Esophagus squamous epithelium (tissue), 5 donors: ENCODE measurements around the gene PRKG1. TPM values are rescaled to one million over a fixed set of nuclear protein-coding genes. Genes with fewer than 3 reads are reported as not detected.

Source experiments
- DNase-seq: peaks from one replicate; lab custom pipeline; 2025; lab: John Stamatoyannopoulos, UW
- H3K27ac ChIP-seq, 4 donors: fragments of 200-600 bp; sonication (generic); one replicate each; pipeline ENCODE4 v1.5.1; 2016 to 2019; ENCODE audit warnings: mild to moderate bottlenecking in 1 of 4
- H3K27me3 ChIP-seq, 4 donors: fragments of 200-600 bp; sonication (generic); 1 replicate in 3 of 4; 2 replicates in 1 of 4; pipeline versions ENCODE4 v1.5.1 to v1.6.0; 2017 to 2021; ENCODE audit warnings: antibody characterized with exemption in 1 of 4
- H3K36me3 ChIP-seq, 3 donors: fragments of 200-600 bp; sonication (generic); one replicate each; pipeline ENCODE4 v1.5.1; 2016 to 2019
- H3K4me1 ChIP-seq, 3 donors: fragments of 200-600 bp; sonication (generic); one replicate each; pipeline ENCODE4 v1.5.1; 2017 to 2019
- H3K4me3 ChIP-seq, 4 donors: fragments of 200-600 bp; sonication (generic); 1 replicate in 3 of 4; 2 replicates in 1 of 4; pipeline ENCODE4 v1.5.1; 2016 to 2019; ENCODE audit warnings: mild to moderate bottlenecking in 2 of 4, moderate library complexity in 1 of 4
- H3K9me3 ChIP-seq, 3 donors: fragments of 200-600 bp; sonication (generic); one replicate each; pipeline ENCODE4 v1.5.1; 2016 to 2019
- CTCF ChIP-seq, 6 experiments: fragments of 450-650 bp in 4 of 6; fragments of 200-600 bp in 2 of 6; sonication (generic) in 2 of 6; IDR thresholded peaks; one replicate each; pipeline ENCODE4 v1.5.1; 2016 to 2019; ENCODE audit warnings: antibody characterized with exemption in 6 of 6, mild to moderate bottlenecking in 4 of 6, moderate library complexity in 4 of 6
- POLR2A ChIP-seq, 4 donors: fragments of 450-650 bp; IDR thresholded peaks; one replicate each; pipeline ENCODE4 v1.6.1; 2017; ENCODE audit warnings: antibody characterized with exemption in 4 of 4, mild to moderate bottlenecking in 4 of 4, moderate library complexity in 3 of 4
- WGBS, 2 donors: methylation state at CpG; one replicate each; pipeline ENCODE4 v1.1.5; 2018; 5-methylcytosine and 5-hydroxymethylcytosine counted together
- intact Hi-C: fragments of 100-400 bp; cut with DNase I; formaldehyde crosslinking; loops from one replicate; pipeline ENCODE4 v1.15.0; 2022
- total RNA-seq, 4 donors: library from RNA; depleted of rRNA; stranded (reverse); fragments of >200 nt; gene quantifications; one replicate each; pipeline ENCODE4 v1.1.0, GENCODE V29; 2016
- donor health status: DM: yes; HTN: yes; CAD: no.

Gene PRKG1
- total RNA-seq, 4 donors from 2014 or later: 2.0 to 10.9 (median 3.8) TPM

GRCh38 chr10:51924359-51924758 lies 850.1 kb downstream of the PRKG1 start:
- Histone ChIP-seq H3K4me1 (no peaks in the 10 kb centered on the region), H3K27me3 (no peaks in the 10 kb centered on the region), H3K36me3 (no peaks in the 10 kb centered on the region), H3K4me3 (no peak overlapping the region), H3K27ac (no peak overlapping the region), H3K9me3 (no peaks in the 10 kb centered on the region)
- intact Hi-C loops: no loop called here
- TF ChIP-seq POLR2A (IDR thresholded peaks at IDR 0.05) (no peak), CTCF (IDR thresholded peaks at IDR 0.05) (no peak)
- no peak for DNase-seq
- 74 to 75% methylated on average over 4 of the region's 4 CpGs for WGBS, 2 donors

GRCh38 chr10:51926337-51926736 lies 852.0 kb downstream of the PRKG1 start:
- intact Hi-C loops: no loop called here
- no peaks in the 10 kb centered on the region for H3K27me3 ChIP-seq
- no peak for DNase-seq
- 79 to 87% methylated on average over 5 of the region's 5 CpGs for WGBS, 2 donors
- no peak overlapping the region for H3K4me3 ChIP-seq
- no peaks in the 10 kb centered on the region for H3K4me1 ChIP-seq
- TF ChIP-seq POLR2A (IDR thresholded peaks at IDR 0.05): no peak
- TF ChIP-seq CTCF (IDR thresholded peaks at IDR 0.05): no peak
- H3K27ac ChIP-seq: no peak overlapping the region
- H3K9me3 ChIP-seq: no peaks in the 10 kb centered on the region
- H3K36me3 ChIP-seq: no peaks in the 10 kb centered on the region

- intact Hi-C loops: no loop called here
- no peaks in the 10 kb centered on the region for H3K9me3 ChIP-seq
- no peak for DNase-seq
- no peaks in the 10 kb centered on the region for H3K27me3 ChIP-seq
- H3K27ac ChIP-seq: no peak overlapping the region
- no peaks in the 10 kb centered on the region for H3K4me1 ChIP-seq
- 79 to 82% methylated on average over 1 of the region's 1 CpG for WGBS, 2 donors
- H3K4me3 ChIP-seq: no peak overlapping the region
- TF ChIP-seq POLR2A (IDR thresholded peaks at IDR 0.05): no peak
- no peak for TF ChIP-seq CTCF (IDR thresholded peaks at IDR 0.05)
- H3K36me3 ChIP-seq: no peaks in the 10 kb centered on the region
Measured at GRCh38 chr10:51928162-51928561, 853.9 kb downstream of the PRKG1 start.

- Histone ChIP-seq H3K4me3 (no peak overlapping the region), H3K9me3 (no peaks in the 10 kb centered on the region), H3K27me3 (no peaks in the 10 kb centered on the region), H3K27ac (no peak overlapping the region), H3K36me3 (no peaks in the 10 kb centered on the region), H3K4me1 (no peaks in the 10 kb centered on the region)
- DNase-seq: no peak
- 76 to 88% methylated on average over 4 of the region's 4 CpGs for WGBS, 2 donors
- TF ChIP-seq POLR2A (IDR thresholded peaks at IDR 0.05): no peak
- TF ChIP-seq CTCF (IDR thresholded peaks at IDR 0.05): no peak
- intact Hi-C loops: no loop called here
Measured at GRCh38 chr10:51932530-51932929, 858.2 kb downstream of the PRKG1 start.

- Histone ChIP-seq H3K27me3 (no peaks in the 10 kb centered on the region), H3K9me3 (no peaks in the 10 kb centered on the region), H3K27ac (no peak overlapping the region), H3K4me3 (no peak overlapping the region), H3K4me1 (no peaks in the 10 kb centered on the region), H3K36me3 (no peaks in the 10 kb centered on the region)
- no peak for DNase-seq
- intact Hi-C loops: no loop called here
- TF ChIP-seq CTCF (IDR thresholded peaks at IDR 0.05): no peak
- no peak for TF ChIP-seq POLR2A (IDR thresholded peaks at IDR 0.05)
- WGBS, 2 donors: 77 to 80% methylated on average over 5 of the region's 5 CpGs
Measured at GRCh38 chr10:51934373-51934772, 860.1 kb downstream of the PRKG1 start.
